Measurements from ENCODE around the gene PLEKHA3.

Gene PLEKHA3

DNA sequence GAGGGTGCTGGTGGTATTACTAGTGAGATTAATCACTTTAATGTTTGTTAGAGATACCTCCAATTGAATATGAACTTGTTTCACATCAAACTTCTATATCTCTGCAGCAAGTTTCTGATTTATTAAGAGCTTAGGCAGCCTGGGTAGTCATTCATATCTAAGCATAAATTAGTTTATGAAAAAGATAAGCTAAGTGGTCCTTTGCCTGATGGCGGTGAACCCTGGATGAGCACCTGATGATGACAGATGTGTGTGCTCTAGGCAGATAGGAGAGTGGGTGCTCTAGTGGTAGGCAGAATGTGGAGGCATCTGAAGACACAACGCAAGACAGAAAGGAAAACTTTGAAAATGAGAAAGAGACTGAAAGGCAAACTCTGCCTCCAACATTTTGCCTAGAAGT lies 6.9 kb upstream of the PLEKHA3 start:
- TF ChIP-seq GATA1 (IDR thresholded peaks at IDR 0.05; ENCODE audit: low read depth, low read length) (no peak), POLR2A (IDR thresholded peaks at IDR 0.05; ENCODE audit: low read length) (no peak)
- peak; percentile 49 to 64 for DNase-seq

GRCh38 chr2:178473931-178474330 lies 6.3 kb upstream of the PLEKHA3 start:
- no peak for DNase-seq
- TF ChIP-seq GATA1 (IDR thresholded peaks at IDR 0.05; ENCODE audit: low read depth, low read length) (no peak), POLR2A (IDR thresholded peaks at IDR 0.05; ENCODE audit: low read length) (no peak)

- TF ChIP-seq GATA1 (IDR thresholded peaks at IDR 0.05; ENCODE audit: low read depth, low read length) (no peak), POLR2A (IDR thresholded peaks at IDR 0.05; ENCODE audit: low read length) (no peak)
- DNase-seq: no peak
These were observed 5.7 kb upstream of the PLEKHA3 start for GRCh38 chr2:178474560-178474959.

- no peak for DNase-seq
- TF ChIP-seq GATA1 (IDR thresholded peaks at IDR 0.05; ENCODE audit: low read depth, low read length) (no peak), POLR2A (IDR thresholded peaks at IDR 0.05; ENCODE audit: low read length) (no peak)
These were observed 3.8 kb upstream of the PLEKHA3 start for GRCh38 chr2:178476477-178476876.

DNA sequence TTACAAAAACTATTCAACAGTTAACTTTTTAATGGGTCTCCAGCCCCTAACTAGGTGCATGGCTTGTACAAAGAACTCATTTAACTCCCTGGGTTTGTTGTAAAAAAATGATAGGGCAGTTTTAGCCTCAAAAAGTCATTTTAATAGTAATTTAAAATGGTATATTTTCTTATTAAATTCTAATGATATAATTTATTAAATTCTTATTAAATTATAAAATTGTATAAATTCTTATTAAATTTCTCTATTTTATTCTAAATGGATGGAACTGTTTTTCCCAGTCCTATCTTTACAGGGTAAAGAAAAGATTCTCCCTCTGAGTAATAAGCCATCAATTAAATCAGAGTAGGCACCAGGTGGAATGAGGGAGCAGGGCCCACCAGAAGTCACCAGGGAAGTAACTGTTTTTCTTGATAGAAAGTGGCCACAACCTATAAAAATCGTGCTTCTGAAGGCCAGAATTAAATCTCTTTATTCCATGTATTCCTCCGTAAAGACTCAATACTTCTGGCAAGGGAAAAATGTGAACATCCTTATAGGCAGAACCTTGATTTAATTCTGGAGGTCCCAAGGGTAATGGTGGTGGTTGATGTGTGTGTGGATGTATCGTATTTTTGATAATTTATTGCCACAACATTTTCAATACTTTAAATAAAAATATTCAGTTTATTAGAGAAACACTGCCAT lies 2.7 kb upstream of the PLEKHA3 start:
- no peak for DNase-seq
- no peak for TF ChIP-seq GATA1 (IDR thresholded peaks at IDR 0.05; ENCODE audit: low read depth, low read length)
- TF ChIP-seq POLR2A (IDR thresholded peaks at IDR 0.05; ENCODE audit: low read length): no peak

- TF ChIP-seq GATA1 (IDR thresholded peaks at IDR 0.05; ENCODE audit: low read depth, low read length): no peak
- no peak for TF ChIP-seq POLR2A (IDR thresholded peaks at IDR 0.05; ENCODE audit: low read length)
- DNase-seq: no peak
These were observed 2.2 kb upstream of the PLEKHA3 start for GRCh38 chr2:178478130-178478438.

- peak; percentile 88 to 90 for DNase-seq
- TF ChIP-seq GATA1 (IDR thresholded peaks at IDR 0.05; ENCODE audit: low read depth, low read length): no peak
- peak; percentile 72 for TF ChIP-seq POLR2A (IDR thresholded peaks at IDR 0.05; ENCODE audit: low read length)
These were observed 1.6 kb upstream of the PLEKHA3 start, which contains the start of gene FKBP7 for GRCh38 chr2:178478439-178479274. TSS of gene FKBP7 (minus strand) at chr2:178478600. CDS start at chr2:178478499, 101 bp downstream.

DNA sequence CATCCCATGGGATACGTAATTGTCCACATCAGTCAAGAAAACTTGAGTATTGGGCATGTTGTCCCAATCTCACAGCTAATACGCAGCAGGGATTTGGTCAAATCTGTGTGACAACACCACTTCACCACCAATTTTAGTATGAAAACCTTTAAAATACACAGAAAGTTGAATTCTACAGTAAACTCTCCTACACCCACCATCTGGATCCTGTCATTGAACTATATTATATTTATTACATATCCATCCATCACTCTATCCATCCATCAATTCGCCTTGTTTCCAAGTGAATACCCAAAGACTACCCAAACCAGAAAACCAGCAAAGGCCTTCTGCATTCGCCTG lies 1.0 kb upstream of the PLEKHA3 start:
- TF ChIP-seq GATA1 (IDR thresholded peaks at IDR 0.05; ENCODE audit: low read depth, low read length) (no peak), POLR2A (IDR thresholded peaks at IDR 0.05; ENCODE audit: low read length) (no peak)
- DNase-seq: peak in 1 of 2 experiments; percentile 38

- DNase-seq: no peak
- TF ChIP-seq GATA1 (IDR thresholded peaks at IDR 0.05; ENCODE audit: low read depth, low read length) (no peak), POLR2A (IDR thresholded peaks at IDR 0.05; ENCODE audit: low read length) (no peak)
These were observed 465 bp upstream of the PLEKHA3 start for GRCh38 chr2:178479758-178480226.

DNA sequence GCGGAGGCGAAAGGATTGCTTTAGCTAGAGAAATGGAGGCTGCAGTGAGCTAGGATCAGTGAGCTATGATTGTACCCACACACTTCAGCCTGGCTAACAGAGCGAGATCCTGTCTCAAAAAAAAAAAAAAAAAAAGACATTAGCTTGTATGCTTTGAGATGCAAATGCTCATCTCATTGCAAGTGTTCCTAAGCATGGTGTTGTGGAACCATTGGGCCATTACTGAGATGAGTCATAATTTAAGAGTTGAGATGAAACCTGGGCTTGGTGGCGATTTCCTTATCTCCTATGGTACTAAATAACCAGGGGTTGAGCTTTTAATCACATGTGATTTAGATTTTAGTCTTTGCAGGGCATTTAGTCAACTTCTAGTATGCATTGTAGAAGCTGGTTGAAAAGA lies 2.2 kb downstream of the PLEKHA3 start:
- TF ChIP-seq GATA1 (IDR thresholded peaks at IDR 0.05; ENCODE audit: low read depth, low read length) (no peak), POLR2A (IDR thresholded peaks at IDR 0.05; ENCODE audit: low read length) (no peak)
- DNase-seq: peak; percentile 55 to 65

GRCh38 chr2:178484245-178485041 lies 4.2 kb downstream of the PLEKHA3 start:
- DNase-seq: peak; percentile 18 to 64

GRCh38 chr2:178485356-178485755 lies 5.1 kb downstream of the PLEKHA3 start:
- TF ChIP-seq GATA1 (IDR thresholded peaks at IDR 0.05; ENCODE audit: low read depth, low read length): no peak
- TF ChIP-seq POLR2A (IDR thresholded peaks at IDR 0.05; ENCODE audit: low read length): no peak
- no peak for DNase-seq

More at GRCh38 chr2:178484245-178485041, 4.2 kb downstream of the PLEKHA3 start:
- TF ChIP-seq GATA1 (IDR thresholded peaks at IDR 0.05; ENCODE audit: low read depth, low read length) (no peak), POLR2A (IDR thresholded peaks at IDR 0.05; ENCODE audit: low read length) (no peak)

GRCh38 chr2:178491612-178492011 lies 11.4 kb downstream of the PLEKHA3 start:
- TF ChIP-seq POLR2A (IDR thresholded peaks at IDR 0.05; ENCODE audit: low read length) (no peak), GATA1 (IDR thresholded peaks at IDR 0.05; ENCODE audit: low read depth, low read length) (no peak)
- DNase-seq: peak; percentile 47 to 56

DNA sequence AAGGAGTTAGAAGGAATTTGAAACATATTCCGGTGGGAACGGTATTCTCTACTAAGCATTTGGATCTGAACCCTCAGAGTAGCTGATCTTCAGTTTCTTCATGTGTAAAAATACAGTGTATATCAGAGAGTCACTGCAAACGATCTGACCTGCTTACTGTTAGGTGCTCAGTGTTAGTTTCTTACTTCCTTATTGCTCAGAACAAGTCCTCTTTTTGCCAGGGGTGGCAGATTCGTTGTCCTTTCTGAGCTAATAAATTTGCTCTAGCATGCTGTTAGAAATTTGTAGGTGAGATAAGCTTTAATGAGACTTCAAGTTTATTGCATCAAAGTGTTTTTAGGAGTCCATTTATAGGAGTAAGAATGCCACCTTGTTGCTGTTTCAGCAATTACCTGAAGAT lies 15.8 kb downstream of the PLEKHA3 start:
- DNase-seq: no peak
- TF ChIP-seq POLR2A (IDR thresholded peaks at IDR 0.05; ENCODE audit: low read length) (no peak), GATA1 (IDR thresholded peaks at IDR 0.05; ENCODE audit: low read depth, low read length) (no peak)

All from erythroblast (primary cell).